Fibroblast of mammary gland (primary cell): ENCODE data around the gene ITGAE.

Source experiments
- DNase-seq: peaks from one replicate; pipeline ENCODE4 v3.0.0-alpha.2; 2010; ENCODE audit warnings: low read depth
- H3K4me3 ChIP-seq: 2 replicates; pipeline ENCODE4 v1.5.1; 2011; ENCODE audit warnings: low read depth, mild to moderate bottlenecking, low read length, moderate library complexity; ENCODE audit not compliant: control insufficient read depth
- TF ChIP-seq, protein P1 (sequence below): conservative IDR thresholded peaks from 2 replicates; pipeline ENCODE4 v1.5.1; 2011; ENCODE audit warnings: low read depth, low read length, inconsistent platforms; ENCODE audit not compliant: control insufficient read depth, insufficient read depth

ITGAE gene

DNA sequence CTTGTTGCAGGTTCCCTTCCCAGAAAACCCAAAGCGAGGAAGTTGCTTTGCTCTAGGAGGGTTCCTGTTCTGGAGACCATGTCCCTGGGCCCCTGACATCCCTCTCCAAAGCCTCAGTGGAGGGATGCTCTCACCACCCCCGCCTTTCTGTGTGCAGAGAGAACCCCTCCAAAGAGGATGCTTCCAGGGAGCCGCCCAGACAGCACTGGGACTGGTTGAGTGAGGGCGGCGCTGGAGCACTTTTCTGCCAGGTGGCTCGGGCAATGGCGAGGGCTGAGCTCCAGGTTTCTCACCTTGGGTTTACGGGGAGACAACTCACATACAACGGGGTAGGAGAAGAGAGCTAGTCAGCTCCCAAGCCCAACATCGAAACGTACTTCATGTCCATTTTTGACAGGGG is 125.1 kb downstream of the ITGAE start:
- DNase-seq = no peak
- H3K4me3 ChIP-seq = no peak overlapping the region
- TF ChIP-seq, protein P1, sequence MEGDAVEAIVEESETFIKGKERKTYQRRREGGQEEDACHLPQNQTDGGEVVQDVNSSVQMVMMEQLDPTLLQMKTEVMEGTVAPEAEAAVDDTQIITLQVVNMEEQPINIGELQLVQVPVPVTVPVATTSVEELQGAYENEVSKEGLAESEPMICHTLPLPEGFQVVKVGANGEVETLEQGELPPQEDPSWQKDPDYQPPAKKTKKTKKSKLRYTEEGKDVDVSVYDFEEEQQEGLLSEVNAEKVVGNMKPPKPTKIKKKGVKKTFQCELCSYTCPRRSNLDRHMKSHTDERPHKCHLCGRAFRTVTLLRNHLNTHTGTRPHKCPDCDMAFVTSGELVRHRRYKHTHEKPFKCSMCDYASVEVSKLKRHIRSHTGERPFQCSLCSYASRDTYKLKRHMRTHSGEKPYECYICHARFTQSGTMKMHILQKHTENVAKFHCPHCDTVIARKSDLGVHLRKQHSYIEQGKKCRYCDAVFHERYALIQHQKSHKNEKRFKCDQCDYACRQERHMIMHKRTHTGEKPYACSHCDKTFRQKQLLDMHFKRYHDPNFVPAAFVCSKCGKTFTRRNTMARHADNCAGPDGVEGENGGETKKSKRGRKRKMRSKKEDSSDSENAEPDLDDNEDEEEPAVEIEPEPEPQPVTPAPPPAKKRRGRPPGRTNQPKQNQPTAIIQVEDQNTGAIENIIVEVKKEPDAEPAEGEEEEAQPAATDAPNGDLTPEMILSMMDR = no peak

DNA sequence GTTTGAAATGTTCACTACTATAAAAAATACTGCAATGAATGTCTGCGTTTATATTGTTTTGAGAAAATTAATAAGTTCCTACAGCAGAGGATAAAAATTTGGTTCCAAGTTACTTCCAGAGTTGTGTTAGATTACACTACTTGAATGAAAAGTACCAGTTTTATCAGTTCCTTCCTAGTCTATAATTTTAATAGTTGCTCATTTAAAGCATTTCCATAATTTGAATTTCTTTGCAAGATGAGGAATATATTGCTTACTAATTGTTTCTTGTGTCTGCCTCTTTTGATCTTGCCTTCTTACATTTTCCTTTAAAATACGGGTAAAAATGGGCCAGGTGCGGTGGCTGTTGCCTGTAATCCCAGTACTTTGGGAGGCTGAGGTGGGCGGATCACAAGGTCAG is 128.4 kb downstream of the ITGAE start:
- TF ChIP-seq, protein P1 = no peak

DNA sequence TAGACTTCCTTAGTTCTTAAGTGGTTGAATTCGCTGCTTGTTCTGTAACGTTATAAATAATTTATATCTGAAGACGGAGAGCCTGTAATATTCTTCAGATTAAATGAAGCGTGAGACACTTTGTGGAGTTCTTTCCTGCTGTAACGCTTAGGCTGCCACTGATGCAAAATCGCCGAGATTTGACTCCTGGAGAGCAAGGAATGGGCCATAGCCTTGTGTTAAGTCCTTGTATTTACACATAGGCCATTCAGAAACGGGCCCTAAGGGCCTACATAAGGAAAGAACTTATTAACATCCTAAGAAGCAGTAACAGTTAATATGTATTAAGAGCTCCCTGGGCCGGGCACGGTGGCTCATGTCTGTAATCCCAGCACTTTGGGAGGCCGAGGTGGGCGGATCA is 131.4 kb downstream of the ITGAE start:
- H3K4me3 ChIP-seq = peak overlapping the region; percentile 94
- TF ChIP-seq, protein P1 = no peak
- no peak for DNase-seq

More for the DNA sequence above, 128.4 kb downstream of the ITGAE start:
- no peak overlapping the region for H3K4me3 ChIP-seq
- no peak for DNase-seq

GRCh38 chr17:3669085-3669347 is 132.0 kb downstream of the ITGAE start:
- TF ChIP-seq, protein P1 = no peak
- no peak for DNase-seq

GRCh38 chr17:3668279-3669084 is 132.5 kb downstream of the ITGAE start, which contains the start of the genes EMC6 and TAX1BP3:
Gene EMC6 (plus strand): TSS chr17:3668812. CDS start chr17:3669147, 335 bp downstream.
Gene TAX1BP3 (minus strand): TSS chr17:3668578. CDS start chr17:3668526, 52 bp downstream.
- peak within 1 kb of the TSS; percentile 94 for H3K4me3 ChIP-seq
- DNase-seq = peak; percentile 95
- TF ChIP-seq, protein P1 = no peak

More at GRCh38 chr17:3669085-3669347, 132.0 kb downstream of the ITGAE start:
- peak overlapping the region; percentile 94 for H3K4me3 ChIP-seq

GRCh38 chr17:3667366-3668278 is 133.4 kb downstream of the ITGAE start:
- H3K4me3 ChIP-seq = peak overlapping the region; percentile 94
- peak; percentile 83 for DNase-seq
- TF ChIP-seq, protein P1 = no peak
